ENCODE results near the gene PCDHB8.
"Not testable (repeated sequence)": the region's sequence is repeated elsewhere in the genome, so short reads cannot be mapped to it uniquely, and the experiment has no call there.

DNA sequence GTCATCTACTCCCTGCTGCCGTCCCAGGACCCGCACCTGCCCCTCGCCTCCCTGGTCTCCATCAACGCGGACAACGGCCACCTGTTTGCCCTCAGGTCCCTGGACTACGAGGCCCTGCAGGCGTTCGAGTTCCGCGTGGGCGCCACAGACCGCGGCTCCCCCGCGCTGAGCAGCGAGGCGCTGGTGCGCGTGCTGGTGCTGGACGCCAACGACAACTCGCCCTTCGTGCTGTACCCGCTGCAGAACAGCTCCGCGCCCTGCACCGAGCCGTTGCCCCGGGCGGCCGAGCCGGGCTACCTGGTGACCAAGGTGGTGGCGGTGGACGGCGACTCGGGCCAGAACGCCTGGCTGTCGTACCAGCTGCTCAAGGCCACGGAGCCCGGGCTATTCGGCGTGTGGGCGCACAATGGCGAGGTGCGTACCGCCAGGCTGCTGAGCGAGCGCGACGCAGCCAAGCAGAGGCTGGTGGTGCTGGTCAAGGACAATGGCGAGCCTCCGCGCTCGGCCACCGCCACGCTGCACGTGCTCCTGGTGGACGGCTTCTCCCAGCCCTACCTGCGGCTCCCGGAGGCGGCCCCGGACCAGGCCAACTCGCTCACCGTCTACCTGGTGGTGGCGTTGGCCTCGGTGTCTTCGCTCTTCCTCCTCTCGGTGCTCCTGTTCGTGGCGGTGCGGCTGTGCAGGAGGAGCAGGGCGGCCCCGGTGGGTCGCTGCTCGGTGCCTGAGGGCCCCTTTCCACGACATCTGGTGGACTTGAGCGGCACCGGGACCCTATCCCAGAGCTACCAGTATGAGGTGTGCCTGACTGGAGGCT is 3.1 kb upstream of the PCDHB8 start:
- TF ChIP-seq CTCF (conservative IDR thresholded peaks at IDR 0.05 in 1 of 2, IDR thresholded peaks at IDR 0.05 in 1 of 2; ENCODE audit: extremely low read depth in 1 of 2, insufficient read depth in 1 of 2, low read depth in 1 of 2, low read length in 2 of 2); EZH2 (IDR thresholded peaks at IDR 0.05; ENCODE audit: borderline replicate concordance, low read length): not testable (repeated sequence)
